Trophoblast cell (in vitro differentiated cells and primary cell): ENCODE measurements around the gene ARAP2.

Experiments used
- DNase-seq, 2 donors: peaks; one replicate each; pipeline ENCODE4 v3.0.0-alpha.2; 2016
- H2AFZ ChIP-seq: 2 replicates; pipeline ENCODE4 v1.6.1; 2013; ENCODE audit warnings: low read length, moderate library complexity, mild to moderate bottlenecking; ENCODE audit not compliant: insufficient read depth, poor library complexity
- H2AK5ac ChIP-seq: 2 replicates; pipeline ENCODE4 v1.6.1; 2013; ENCODE audit warnings: mild to moderate bottlenecking, low read length
- H2BK120ac ChIP-seq: 2 replicates; pipeline ENCODE4 v1.6.1; 2013; ENCODE audit warnings: low read length, mild to moderate bottlenecking, moderate library complexity; ENCODE audit not compliant: insufficient read depth, poor library complexity
- H2BK12ac ChIP-seq: 2 replicates; pipeline ENCODE4 v1.6.1; 2013; ENCODE audit warnings: mild to moderate bottlenecking, low read length, moderate library complexity
- H2BK5ac ChIP-seq: 2 replicates; pipeline ENCODE4 v1.6.1; 2013; ENCODE audit warnings: low read length, low read depth, moderate library complexity, mild to moderate bottlenecking; ENCODE audit not compliant: poor library complexity
- H3K14ac ChIP-seq: 2 replicates; pipeline ENCODE4 v1.6.1; 2013; ENCODE audit warnings: mild to moderate bottlenecking, low read length
- H3K18ac ChIP-seq: 2 replicates; pipeline ENCODE4 v1.6.1; 2013; ENCODE audit warnings: mild to moderate bottlenecking, low read length
- H3K23ac ChIP-seq: 2 replicates; pipeline ENCODE4 v1.6.1; 2013; ENCODE audit warnings: low read length
- H3K27ac ChIP-seq: 2 replicates; pipeline ENCODE4 v1.5.1; 2013; ENCODE audit warnings: low read depth, mild to moderate bottlenecking, inconsistent platforms, low read length, moderate library complexity
- H3K27me3 ChIP-seq: 2 replicates; pipeline ENCODE4 v1.6.1; 2013; ENCODE audit warnings: inconsistent platforms, mild to moderate bottlenecking, low read length, moderate library complexity; ENCODE audit not compliant: insufficient read depth
- H3K36me3 ChIP-seq, 2 experiments: 1 replicate in 1 of 2; 2 replicates in 1 of 2; pipeline ENCODE4 v1.6.1; 2013; ENCODE audit warnings: low read length in 2 of 2, mild to moderate bottlenecking in 2 of 2, moderate library complexity in 1 of 2; ENCODE audit not compliant: insufficient read depth in 2 of 2, control insufficient read depth in 1 of 2
- H3K4ac ChIP-seq: 2 replicates; pipeline ENCODE4 v1.6.1; 2013; ENCODE audit warnings: low read depth, mild to moderate bottlenecking, low read length, moderate library complexity
- H3K4me1 ChIP-seq, 2 experiments: 1 replicate in 1 of 2; 2 replicates in 1 of 2; pipeline ENCODE4 v1.6.1; 2013; ENCODE audit warnings: low read length in 2 of 2, mild to moderate bottlenecking in 2 of 2, moderate library complexity in 1 of 2; ENCODE audit not compliant: insufficient read depth in 2 of 2, control insufficient read depth in 1 of 2
- H3K4me2 ChIP-seq: 2 replicates; pipeline ENCODE4 v1.6.1; 2013; ENCODE audit warnings: inconsistent platforms, mild to moderate bottlenecking, low read length, moderate library complexity
- H3K4me3 ChIP-seq: 2 replicates; pipeline ENCODE4 v1.5.1; 2013; ENCODE audit warnings: mild to moderate bottlenecking, low read depth, low read length, inconsistent platforms
- H3K79me1 ChIP-seq: one replicate; pipeline ENCODE4 v1.6.1; 2013; ENCODE audit warnings: low read length
- H3K79me2 ChIP-seq: 2 replicates; pipeline ENCODE4 v1.6.1; 2013; ENCODE audit warnings: low read length, mild to moderate bottlenecking; ENCODE audit not compliant: control insufficient read depth, insufficient read depth, poor library complexity
- H3K9ac ChIP-seq: 2 replicates; pipeline ENCODE4 v1.6.1; 2013; ENCODE audit warnings: mild to moderate bottlenecking, low read length
- H3K9me3 ChIP-seq: 2 replicates; pipeline ENCODE4 v1.6.1; 2013; ENCODE audit warnings: low read depth, mild to moderate bottlenecking, control low read depth, inconsistent platforms, low read length; ENCODE audit not compliant: insufficient read depth
- H4K12ac ChIP-seq: 2 replicates; pipeline ENCODE4 v1.6.1; 2013; ENCODE audit warnings: low read depth, mild to moderate bottlenecking, low read length, moderate library complexity
- H4K8ac ChIP-seq: 2 replicates; pipeline ENCODE4 v1.6.1; 2013; ENCODE audit warnings: low read depth, mild to moderate bottlenecking, low read length, moderate library complexity
- H4K91ac ChIP-seq: one replicate; pipeline ENCODE4 v1.6.1; 2013; ENCODE audit warnings: low read depth, mild to moderate bottlenecking, low read length, moderate library complexity
- WGBS: extraction: QIAGEN DNeasy Blood & Tissue Kit; methylation state at CpG from one replicate; pipeline ENCODE4 v1.1.7; 2013; ENCODE audit warnings: missing lambda C conversion rate; ENCODE audit not compliant: insufficient read length, insufficient coverage; ENCODE audit errors: extremely low coverage; 5-methylcytosine and 5-hydroxymethylcytosine counted together

Gene ARAP2

DNA sequence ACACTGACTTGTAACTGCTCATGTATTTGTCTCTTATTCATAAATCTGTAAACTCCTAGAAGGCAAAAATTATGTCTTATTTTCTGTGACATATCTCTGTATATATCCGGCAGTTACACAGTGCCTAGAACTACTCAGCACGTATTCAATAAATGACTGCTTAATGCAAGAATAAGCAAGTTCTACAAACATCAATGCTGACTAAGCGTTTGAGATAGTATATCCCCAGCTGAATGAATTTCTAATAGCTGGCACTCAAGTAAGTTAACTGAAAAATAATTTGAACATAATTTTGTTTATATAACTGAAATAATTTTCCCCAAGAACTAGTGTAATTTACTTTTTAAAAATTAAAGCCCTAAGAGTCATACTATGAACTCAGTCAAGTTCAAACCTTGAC is 113.7 kb downstream of the ARAP2 start:
- no peak overlapping the region for H2AFZ ChIP-seq
- H3K36me3 ChIP-seq: no peaks in the 10 kb centered on the region
- H3K9me3 ChIP-seq: no peaks in the 10 kb centered on the region
- H3K79me2 ChIP-seq: no peaks in the 10 kb centered on the region
- H4K12ac ChIP-seq: no peak overlapping the region
- H3K9ac ChIP-seq: no peak overlapping the region
- H4K8ac ChIP-seq: no peak overlapping the region
- H3K27ac ChIP-seq: no peak overlapping the region
- H3K4me1 ChIP-seq: no peaks in the 10 kb centered on the region
- no peaks in the 10 kb centered on the region for H3K79me1 ChIP-seq
- H2BK12ac ChIP-seq: no peak overlapping the region
- no peak overlapping the region for H2BK120ac ChIP-seq
- H3K4me3 ChIP-seq: no peak overlapping the region
- H3K18ac ChIP-seq: no peak overlapping the region
- no peak overlapping the region for H2BK5ac ChIP-seq
- H4K91ac ChIP-seq: no peak overlapping the region
- no peak overlapping the region for H3K23ac ChIP-seq
- no peak overlapping the region for H3K4ac ChIP-seq
- H3K4me2 ChIP-seq: no peak overlapping the region
- no peak overlapping the region for H2AK5ac ChIP-seq
- H3K27me3 ChIP-seq: no peaks in the 10 kb centered on the region
- no CpG with 5 or more reads among the region's 3 CpGs for WGBS
- no peak overlapping the region for H3K14ac ChIP-seq
- no peak for DNase-seq

DNA sequence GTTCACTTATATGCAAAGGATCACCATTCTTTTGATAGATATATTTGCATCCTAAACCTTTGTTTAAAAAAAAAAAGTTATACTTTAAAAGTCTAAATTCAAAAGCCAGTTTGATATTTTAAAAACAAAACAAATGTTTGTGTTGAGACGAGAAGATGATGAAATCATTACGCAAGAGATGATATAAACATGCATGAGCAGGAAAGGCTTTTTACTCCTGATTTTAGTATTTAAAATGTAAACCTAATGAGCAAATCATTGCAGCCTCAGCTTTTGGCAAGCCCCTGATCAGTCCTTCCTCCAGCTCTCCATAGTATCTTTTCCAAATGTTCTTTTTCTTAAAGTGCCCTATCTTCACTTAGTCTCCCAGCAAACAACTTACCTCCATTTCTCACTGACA is 115.6 kb downstream of the ARAP2 start:
- Histone ChIP-seq H3K18ac (no peak overlapping the region), H3K79me2 (no peaks in the 10 kb centered on the region), H3K4ac (no peak overlapping the region), H2AK5ac (no peak overlapping the region), H3K79me1 (no peaks in the 10 kb centered on the region), H2BK5ac (no peak overlapping the region), H2BK12ac (no peak overlapping the region), H3K4me2 (no peak overlapping the region), H3K14ac (no peak overlapping the region), H4K12ac (no peak overlapping the region), H3K9ac (no peak overlapping the region), H3K4me3 (no peak overlapping the region), H3K4me1 (no peaks in the 10 kb centered on the region), H3K23ac (no peak overlapping the region), H3K36me3 (no peaks in the 10 kb centered on the region), H3K9me3 (no peaks in the 10 kb centered on the region), H4K8ac (no peak overlapping the region), H4K91ac (no peak overlapping the region), H3K27ac (no peak overlapping the region), H2AFZ (no peak overlapping the region), H2BK120ac (no peak overlapping the region), H3K27me3 (no peaks in the 10 kb centered on the region)
- peak in 1 of 2 donors; percentile 8 for DNase-seq
- no CpG with 5 or more reads among the region's 2 CpGs for WGBS

DNA sequence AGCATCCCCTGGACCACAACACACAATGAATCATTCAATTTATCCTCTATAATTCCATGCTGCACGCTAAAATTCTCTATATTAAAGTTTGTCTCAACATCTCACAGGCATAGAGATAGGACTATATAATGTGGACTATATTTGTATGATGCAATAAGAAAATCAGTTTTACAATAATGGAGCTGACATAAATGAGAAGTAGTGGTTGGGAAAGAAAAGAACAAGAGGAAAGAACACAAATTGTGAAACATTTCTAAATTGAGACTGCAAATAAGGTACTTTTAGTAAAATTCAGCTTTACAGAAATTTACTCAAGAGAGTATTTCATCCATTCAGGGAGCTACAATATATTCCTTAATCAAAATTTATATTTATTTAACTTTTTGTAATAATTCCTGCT is 120.4 kb downstream of the ARAP2 start:
- Histone ChIP-seq H4K91ac (no peak overlapping the region), H2AFZ (no peak overlapping the region), H3K4me3 (no peak overlapping the region), H3K4ac (no peak overlapping the region), H3K9me3 (no peaks in the 10 kb centered on the region), H3K4me2 (no peak overlapping the region), H3K27me3 (no peaks in the 10 kb centered on the region), H3K18ac (no peak overlapping the region), H4K8ac (no peak overlapping the region), H4K12ac (no peak overlapping the region), H2BK120ac (no peak overlapping the region), H3K9ac (no peak overlapping the region), H3K36me3 (no peaks in the 10 kb centered on the region), H2AK5ac (no peak overlapping the region), H3K79me1 (no peaks in the 10 kb centered on the region), H3K14ac (no peak overlapping the region), H2BK5ac (no peak overlapping the region), H3K23ac (no peak overlapping the region), H2BK12ac (no peak overlapping the region), H3K79me2 (no peaks in the 10 kb centered on the region), H3K4me1 (no peaks in the 10 kb centered on the region), H3K27ac (no peak overlapping the region)
- no peak for DNase-seq
- no CpG with 5 or more reads among the region's 1 CpG for WGBS

DNA sequence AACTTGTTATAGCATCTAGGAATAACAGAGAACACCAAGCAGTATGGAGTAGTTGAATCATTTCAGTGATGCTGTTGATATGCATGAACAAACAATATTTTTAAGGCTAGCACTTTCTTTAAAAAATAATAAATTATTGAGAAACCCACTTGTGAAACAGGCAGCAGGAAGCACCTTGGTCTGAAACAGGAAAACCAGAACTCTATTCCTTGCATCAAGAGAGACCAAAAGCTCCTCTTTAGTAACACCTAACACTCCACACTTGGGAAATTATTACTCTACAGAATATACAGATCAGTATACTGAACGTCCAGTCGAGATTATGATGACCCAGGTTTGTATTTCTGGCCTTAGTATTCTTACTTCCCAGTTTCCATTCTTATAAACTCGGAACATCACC is 129.0 kb downstream of the ARAP2 start:
- no peaks in the 10 kb centered on the region for H3K27me3 ChIP-seq
- no peaks in the 10 kb centered on the region for H3K9me3 ChIP-seq
- H3K4me1 ChIP-seq: no peaks in the 10 kb centered on the region
- H4K91ac ChIP-seq: no peak overlapping the region
- H3K36me3 ChIP-seq: no peaks in the 10 kb centered on the region
- H2AK5ac ChIP-seq: no peak overlapping the region
- no peak overlapping the region for H2AFZ ChIP-seq
- H3K27ac ChIP-seq: no peak overlapping the region
- no peak overlapping the region for H3K4ac ChIP-seq
- no peak overlapping the region for H2BK12ac ChIP-seq
- DNase-seq: no peak
- no peak overlapping the region for H2BK5ac ChIP-seq
- no peak overlapping the region for H3K4me3 ChIP-seq
- no peak overlapping the region for H2BK120ac ChIP-seq
- H3K4me2 ChIP-seq: no peak overlapping the region
- H3K79me2 ChIP-seq: no peaks in the 10 kb centered on the region
- no peak overlapping the region for H3K18ac ChIP-seq
- H3K14ac ChIP-seq: no peak overlapping the region
- no peak overlapping the region for H3K9ac ChIP-seq
- no CpG with 5 or more reads among the region's 3 CpGs for WGBS
- no peak overlapping the region for H4K8ac ChIP-seq
- no peaks in the 10 kb centered on the region for H3K79me1 ChIP-seq
- H3K23ac ChIP-seq: no peak overlapping the region
- H4K12ac ChIP-seq: no peak overlapping the region

DNA sequence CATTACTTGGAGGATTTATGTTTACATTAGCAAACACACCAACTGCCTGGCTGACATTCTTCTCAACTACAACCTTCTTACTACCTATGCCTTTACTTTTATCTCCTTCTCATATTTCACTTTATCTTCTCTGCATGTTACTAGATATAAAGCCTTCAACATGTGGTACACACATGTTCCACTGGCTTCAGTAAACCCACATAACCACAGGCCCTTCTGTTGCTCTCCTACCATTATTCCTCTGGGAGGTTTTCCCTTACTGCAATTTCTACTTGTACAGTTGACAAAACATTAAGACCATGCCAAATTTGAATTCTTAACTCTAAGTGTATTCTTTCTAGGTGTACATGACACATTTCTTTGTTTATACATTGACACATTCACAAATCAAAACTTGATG is 133.1 kb downstream of the ARAP2 start:
- Histone ChIP-seq H3K27me3 (no peaks in the 10 kb centered on the region), H3K23ac (no peak overlapping the region), H2BK12ac (no peak overlapping the region), H3K4me2 (no peak overlapping the region), H2BK5ac (no peak overlapping the region), H2AK5ac (no peak overlapping the region), H2AFZ (no peak overlapping the region), H3K14ac (no peak overlapping the region), H3K4me3 (no peak overlapping the region), H4K91ac (no peak overlapping the region), H2BK120ac (no peak overlapping the region), H3K79me2 (no peaks in the 10 kb centered on the region), H3K18ac (no peak overlapping the region), H4K8ac (no peak overlapping the region), H4K12ac (no peak overlapping the region), H3K36me3 (no peaks in the 10 kb centered on the region), H3K27ac (no peak overlapping the region), H3K9me3 (no peaks in the 10 kb centered on the region), H3K79me1 (no peaks in the 10 kb centered on the region), H3K4ac (no peak overlapping the region), H3K9ac (no peak overlapping the region), H3K4me1 (no peaks in the 10 kb centered on the region)
- DNase-seq: no peak
